HG03571 (cell line): Measurements from ENCODE around the gene MYOC.
"Not testable (repeated sequence)": the region's sequence is repeated elsewhere in the genome, so short reads cannot be mapped to it uniquely, and the experiment has no call there.

Source experiments
- ATAC-seq: cut with Tn5 transposase; IDR thresholded peaks from one replicate; pipeline ENCODE4 v1.9.1; 2021; ENCODE audit not compliant: unreplicated experiment

Gene MYOC

DNA sequence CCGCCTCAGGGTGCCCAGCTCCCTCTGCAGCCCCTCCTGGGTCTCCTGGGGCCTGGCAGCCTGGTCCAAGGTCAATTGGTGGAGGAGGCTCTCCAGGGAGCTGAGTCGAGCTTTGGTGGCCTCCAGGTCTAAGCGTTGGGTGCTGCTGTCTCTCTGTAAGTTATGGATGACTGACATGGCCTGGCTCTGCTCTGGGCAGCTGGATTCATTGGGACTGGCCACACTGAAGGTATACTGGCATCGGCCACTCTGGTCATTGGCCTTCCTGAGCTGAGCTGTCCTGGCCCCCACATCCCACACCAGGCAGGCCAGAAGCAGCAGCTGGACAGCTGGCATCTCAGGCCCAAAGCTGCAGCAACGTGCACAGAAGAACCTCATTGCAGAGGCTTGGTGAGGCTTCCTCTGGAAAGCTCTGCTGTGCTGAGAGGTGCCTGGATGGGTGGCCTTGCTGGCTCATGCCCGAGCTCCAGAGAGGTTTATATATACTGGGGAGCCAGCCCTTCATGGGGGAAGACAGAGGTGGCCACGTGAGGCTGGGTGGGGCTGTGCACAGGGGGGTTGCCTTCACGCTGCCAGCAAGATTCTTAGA is at the start of gene MYOC:
MYOC (minus strand) TSS at position 455 of the 589 bp plus-strand sequence; CDS start at position 378, 77 bp downstream.
- ATAC-seq: no peak

- ATAC-seq: no peak
Observed at GRCh38 chr1:171699531-171699930, 47.0 kb upstream of the MYOC start.

DNA sequence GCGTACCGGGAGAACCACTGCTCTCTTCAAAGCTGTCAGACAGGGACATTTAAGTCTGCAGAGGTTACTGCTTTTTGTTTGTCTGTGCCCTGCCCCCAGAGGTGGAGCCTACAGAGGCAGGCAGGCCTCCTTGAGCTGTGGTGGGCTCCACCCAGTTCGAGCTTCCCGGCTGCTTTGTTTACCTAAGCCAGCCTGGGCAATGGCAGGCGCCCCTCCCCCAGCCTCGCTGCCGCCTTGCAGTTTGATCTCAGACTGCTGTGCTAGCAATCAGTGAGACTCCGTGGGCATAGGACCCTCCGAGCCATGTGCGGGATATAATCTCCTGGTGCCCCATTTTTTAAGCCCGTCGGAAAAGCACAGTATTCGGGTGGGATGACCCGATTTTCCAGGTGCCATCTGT is 43.3 kb upstream of the MYOC start:
- not testable (repeated sequence) for ATAC-seq

DNA sequence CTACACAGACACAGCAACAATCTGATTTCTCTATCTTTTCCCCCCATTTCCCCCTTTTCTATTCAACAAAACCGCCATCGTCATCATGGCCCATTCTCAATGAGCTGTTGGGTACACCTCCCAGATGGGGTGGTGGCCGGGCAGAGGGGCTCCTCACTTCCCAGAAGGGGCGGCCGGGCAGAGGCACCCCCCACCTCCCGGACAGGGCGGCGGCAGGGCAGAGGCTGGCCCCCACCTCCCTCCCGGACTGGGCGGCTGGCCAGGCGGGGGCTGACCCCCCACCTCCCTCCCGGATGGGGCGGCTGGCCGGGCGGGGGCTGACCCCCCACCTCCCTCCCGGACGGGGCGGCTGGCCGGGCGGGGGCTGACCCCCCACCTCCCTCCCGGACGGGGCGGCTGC is 41.1 kb upstream of the MYOC start:
- not testable (repeated sequence) for ATAC-seq

DNA sequence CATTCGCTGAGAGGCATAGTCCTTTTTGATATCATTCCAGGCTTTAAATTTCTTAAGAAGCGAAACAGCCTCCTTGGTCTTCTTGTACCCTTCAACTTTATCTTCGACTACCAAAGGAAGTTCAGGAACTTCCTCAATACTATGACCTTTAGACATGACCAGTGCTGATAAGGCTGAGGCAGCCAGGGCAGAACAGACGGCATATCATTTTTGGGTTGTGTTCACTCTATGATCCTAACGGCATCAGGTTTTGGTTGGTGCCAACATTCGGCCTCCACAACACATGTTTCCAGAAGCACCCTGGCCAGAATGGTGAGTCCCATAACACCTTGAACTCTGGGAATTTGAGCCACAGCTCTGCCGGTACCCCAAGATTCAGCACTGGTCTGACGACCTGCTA is 31.4 kb upstream of the MYOC start:
- ATAC-seq: no peak

DNA sequence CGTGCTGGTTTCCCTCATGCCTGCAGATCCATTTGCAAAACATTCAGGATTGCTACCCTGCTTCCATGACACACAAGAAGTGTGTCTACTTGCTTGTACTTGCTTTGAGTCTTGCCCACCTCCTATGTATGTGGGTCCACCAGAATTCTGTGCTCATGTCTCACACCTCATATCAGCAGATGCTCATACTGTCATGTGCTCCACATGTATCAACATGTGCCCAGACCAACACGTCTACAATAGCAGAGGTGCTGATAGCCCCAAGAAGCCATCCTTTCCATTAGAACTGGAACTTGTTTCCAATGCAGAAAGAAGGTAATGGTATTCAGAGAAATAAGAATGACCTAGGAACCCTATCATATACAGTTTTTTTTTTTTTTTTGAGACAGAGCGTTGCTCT is 27.9 kb upstream of the MYOC start:
- ATAC-seq: no peak

DNA sequence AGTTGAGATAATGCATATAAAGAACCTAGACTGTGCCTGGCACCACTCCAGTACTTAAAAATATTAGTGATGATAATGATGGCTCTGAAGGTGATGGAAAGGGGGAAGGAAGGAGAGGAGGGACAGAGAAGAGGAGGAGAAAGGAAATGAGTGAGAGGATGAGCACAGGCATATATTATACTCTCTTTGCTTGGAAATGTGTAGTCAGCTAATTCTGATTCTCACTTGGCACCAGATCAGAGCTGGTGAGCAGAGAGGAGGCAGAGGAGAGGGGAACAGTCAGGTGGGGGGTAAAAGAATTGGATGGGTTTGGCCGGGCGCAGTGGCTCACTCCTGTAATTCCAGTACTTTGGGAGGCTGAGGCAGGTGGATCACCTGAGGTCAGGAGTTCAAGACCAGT is 24.3 kb upstream of the MYOC start:
- ATAC-seq: no peak

GRCh38 chr1:171674431-171675405 is 22.2 kb upstream of the MYOC start:
- no peak for ATAC-seq

- no peak for ATAC-seq
Observed at GRCh38 chr1:171670739-171671138, 18.3 kb upstream of the MYOC start.

GRCh38 chr1:171668372-171668771 is 15.9 kb upstream of the MYOC start:
- ATAC-seq: no peak

- ATAC-seq: no peak
Observed at GRCh38 chr1:171666114-171666769, 13.8 kb upstream of the MYOC start.

GRCh38 chr1:171664976-171665375 is 12.5 kb upstream of the MYOC start:
- no peak for ATAC-seq

- ATAC-seq: no peak
Observed at GRCh38 chr1:171663854-171664575, 11.5 kb upstream of the MYOC start.

DNA sequence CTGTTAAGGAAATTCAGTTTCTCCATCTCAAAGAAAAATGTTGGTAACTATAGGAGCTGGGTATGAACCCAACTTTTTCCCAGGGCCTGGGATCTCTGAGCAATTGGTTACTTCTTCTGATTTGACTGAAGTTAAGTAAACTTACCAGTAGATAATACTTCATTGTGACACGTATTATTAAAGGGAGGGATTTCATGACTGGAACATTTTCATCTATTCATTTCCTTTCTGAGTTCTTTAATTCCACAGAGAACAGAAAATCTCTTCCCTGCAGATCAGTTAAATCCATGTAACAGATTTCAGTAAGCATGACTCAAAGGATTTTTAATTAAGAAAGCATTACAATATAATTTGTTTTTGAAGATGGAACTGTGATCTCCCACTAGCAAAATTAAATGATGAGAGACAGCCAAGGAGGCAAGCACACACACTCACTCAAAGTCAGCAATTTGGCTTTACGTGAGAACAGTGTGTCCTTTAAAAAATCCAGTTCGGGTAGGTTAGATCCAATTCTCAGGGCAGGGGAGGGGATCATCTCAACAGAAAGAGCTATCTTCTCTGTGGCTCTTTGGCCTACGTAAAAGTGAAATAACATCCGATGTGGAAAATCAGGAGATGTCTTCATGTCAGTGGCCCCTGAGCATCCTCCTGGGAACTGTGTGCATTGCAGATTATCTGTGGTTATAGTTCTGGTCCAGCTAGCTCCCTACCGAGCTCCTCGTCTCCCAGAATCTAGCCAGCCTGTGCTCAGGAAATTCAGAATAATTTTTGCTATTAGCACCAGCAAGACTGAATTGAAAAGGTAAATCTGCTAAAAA is 10.8 kb upstream of the MYOC start:
- ATAC-seq: no peak

DNA sequence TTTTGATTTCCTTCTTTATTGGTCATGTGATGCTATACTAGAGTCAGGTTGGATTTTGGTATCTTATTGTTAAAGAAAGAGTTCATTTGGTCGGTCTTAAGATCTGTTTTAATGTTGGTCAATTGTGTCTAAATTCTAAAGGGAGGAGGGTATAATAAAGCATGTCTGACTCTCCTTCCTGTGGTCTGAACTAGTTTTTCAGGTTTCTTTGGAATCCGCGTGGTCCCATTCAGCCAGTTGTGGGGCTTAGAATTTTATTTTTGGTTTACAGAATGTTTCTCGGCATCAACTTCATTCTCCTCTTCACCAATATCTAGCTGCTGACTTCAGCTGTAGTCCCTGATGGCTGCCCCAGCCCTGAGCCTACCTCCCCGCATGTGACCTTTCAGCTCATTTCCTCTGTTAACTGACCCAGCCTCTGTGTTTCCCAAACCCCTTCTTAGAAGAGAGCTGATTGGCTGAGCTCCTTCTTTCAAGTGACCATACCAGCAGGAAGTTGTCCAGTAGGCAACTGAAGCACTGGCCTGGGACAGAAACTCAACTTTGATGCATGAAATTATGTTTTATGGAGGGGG is 8.7 kb upstream of the MYOC start:
- ATAC-seq: no peak

GRCh38 chr1:171656206-171656605 is 3.7 kb upstream of the MYOC start:
- ATAC-seq: not testable (repeated sequence)

- ATAC-seq: no peak
Observed at GRCh38 chr1:171655746-171656116, 3.2 kb upstream of the MYOC start.

DNA sequence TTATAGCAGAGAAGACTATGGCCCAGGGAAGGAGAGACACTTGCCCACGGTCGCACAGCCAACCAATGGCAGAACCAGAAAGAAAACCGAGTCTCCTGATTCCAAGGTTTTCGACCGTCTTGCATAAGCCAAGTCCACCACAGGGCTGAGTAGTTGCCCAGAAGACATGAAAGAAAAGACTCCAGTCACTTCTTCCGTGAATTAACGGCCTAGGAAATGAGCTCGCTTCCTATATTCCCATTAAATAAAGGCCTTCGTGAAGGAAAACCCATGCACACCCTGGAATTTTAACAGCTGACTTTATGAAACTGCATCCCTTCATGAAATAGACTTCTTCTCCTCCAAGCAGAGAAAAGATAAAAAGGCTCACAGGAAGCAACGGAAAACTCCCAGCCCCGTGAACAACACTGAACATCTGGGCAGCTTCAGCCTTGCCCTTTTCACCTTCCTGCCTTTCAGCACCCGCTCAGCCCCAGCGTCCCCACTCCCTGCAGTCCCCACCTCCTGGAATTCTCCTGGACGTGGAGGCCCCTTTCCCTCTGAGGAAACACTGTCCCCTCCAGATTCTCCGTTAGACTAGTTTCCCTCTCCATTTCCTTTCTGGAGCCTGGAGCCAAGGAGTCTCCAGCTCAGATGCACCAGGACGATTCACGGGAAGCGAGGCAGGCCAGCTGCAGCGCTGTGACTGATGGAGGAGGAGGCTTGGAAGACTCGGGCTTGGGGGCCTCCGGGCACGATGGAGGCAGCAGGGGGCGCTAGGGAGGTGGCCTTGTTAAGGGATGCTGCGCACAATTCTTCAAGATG is 2.7 kb upstream of the MYOC start:
- ATAC-seq: no peak
